HL-60/S4 (cell line): ENCODE results near the gene PLXNA2.

Source experiments
- in situ Hi-C: fragments of 300-500 bp; cut with MboI; formaldehyde crosslinking; loops from 2 replicates; pipeline ENCODE4 v1.14.3; 2022; ENCODE audit warnings: low sequenced_read_pairs

Gene PLXNA2

DNA sequence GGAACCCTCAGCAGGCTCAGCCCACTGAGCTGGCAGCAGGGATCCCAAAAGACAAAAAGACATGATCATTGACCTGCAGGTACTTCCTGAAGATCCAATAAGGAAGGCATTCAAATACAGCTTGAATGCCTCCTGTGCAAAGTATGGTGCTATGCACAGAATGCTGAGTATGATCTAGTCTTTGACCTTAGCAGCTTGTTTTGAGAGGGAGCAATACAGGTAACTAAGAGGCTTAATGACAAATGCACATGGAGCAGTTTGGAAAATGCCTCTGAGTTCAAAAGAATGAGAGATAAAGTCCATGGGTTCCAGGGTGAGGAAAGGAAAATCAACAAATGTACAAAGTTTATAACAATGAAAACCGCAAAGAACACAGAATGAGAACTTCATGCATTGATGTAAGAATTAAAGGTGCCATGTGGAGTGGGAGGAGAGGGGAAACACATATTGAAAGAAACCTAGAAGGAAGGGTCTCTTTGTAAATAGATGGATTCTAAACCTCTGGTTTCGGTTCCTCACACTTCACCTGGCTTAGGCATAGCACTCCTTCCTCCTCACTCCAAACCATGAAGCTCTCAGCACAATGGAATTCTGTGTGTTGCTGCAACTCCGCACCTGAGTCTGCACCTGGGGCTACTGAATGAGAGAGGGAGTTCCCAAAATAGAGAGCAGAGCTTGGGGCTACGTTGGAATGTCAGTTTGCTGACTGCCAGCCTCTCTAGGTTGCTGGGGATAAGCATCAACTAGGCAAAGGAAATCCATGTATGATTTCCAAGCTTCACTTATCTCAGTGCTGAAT is 77.6 kb downstream of the PLXNA2 start:
- in situ Hi-C loops = no loop called here

DNA sequence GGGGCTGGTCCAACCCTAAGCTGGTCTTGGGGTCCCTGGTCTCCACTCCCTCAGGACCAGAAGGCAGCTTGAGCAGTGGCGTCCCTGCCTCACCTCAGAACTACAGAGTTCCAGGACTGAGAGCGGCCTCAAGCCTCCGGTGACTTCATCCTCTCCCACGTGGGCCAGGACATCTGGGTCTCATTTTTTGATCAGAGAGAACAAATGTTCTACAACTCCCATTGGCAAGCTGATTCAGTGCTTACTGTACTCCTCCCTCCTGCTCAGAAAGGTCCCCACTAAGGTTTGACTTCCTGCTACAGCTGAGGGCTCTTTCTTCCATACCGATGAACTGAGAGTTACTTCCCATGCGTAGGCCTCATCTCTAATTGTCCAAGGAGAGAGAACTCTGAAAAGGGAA is 78.5 kb downstream of the PLXNA2 start:
- in situ Hi-C loops = no loop called here

DNA sequence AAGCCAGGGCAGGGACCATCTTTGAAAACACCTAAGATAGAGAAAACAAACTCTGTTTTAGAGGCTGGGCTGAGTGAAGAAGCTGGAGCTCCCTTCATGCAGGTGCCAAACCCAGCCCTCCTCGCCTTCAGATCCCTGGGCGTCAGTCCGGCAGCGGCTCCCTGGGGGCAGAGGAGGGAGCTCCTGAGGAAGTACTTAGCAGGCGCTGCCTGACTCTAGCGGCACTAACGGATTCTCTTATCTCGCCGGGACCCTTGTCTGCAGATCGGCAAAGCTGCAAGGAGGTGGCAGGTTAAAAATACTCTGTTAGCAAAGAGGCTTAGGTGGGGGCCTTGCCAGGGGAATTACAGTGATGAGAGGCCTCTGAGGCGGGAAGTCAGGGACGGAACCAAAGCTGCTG is 79.6 kb downstream of the PLXNA2 start:
- in situ Hi-C loops = no loop called here

DNA sequence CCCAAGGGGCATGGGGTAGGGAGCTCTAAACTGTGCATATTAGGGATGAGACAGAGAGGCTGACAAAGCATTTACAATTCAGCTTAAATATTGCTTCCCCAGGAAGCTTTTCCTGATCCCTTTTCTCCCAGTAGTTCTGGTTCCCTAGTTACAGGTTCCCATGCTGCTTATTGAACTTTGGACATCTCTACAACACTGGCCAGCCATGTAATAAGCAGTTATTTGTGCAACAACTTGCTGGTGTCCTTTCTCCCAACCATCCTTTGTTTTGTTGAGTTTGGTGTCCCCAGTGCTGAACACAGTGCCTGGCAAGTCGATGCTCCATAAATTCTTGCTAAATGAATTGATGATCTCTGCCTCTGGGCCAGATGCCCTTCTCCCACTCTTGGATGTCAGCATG is 80.6 kb downstream of the PLXNA2 start:
- in situ Hi-C loops = no loop called here

DNA sequence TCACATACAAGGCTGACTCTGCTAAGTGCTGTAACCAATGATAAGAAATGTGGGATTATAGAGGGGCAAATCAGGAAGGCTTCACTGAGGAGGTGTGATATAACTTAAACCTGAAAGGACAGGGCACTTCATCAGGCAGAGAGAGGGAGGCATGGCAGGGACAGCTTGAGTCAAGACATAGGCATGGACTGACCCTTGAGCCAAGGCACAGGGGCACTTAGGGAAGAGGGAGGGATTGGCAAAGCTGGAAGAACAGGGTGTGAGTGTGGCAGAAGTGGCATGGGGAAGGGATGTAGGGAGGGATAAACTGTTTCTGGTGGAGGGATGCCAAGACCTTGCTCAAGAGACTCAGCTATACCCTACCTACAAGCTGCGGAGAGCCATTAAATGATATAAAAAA is 81.3 kb downstream of the PLXNA2 start:
- in situ Hi-C loops = no loop called here

DNA sequence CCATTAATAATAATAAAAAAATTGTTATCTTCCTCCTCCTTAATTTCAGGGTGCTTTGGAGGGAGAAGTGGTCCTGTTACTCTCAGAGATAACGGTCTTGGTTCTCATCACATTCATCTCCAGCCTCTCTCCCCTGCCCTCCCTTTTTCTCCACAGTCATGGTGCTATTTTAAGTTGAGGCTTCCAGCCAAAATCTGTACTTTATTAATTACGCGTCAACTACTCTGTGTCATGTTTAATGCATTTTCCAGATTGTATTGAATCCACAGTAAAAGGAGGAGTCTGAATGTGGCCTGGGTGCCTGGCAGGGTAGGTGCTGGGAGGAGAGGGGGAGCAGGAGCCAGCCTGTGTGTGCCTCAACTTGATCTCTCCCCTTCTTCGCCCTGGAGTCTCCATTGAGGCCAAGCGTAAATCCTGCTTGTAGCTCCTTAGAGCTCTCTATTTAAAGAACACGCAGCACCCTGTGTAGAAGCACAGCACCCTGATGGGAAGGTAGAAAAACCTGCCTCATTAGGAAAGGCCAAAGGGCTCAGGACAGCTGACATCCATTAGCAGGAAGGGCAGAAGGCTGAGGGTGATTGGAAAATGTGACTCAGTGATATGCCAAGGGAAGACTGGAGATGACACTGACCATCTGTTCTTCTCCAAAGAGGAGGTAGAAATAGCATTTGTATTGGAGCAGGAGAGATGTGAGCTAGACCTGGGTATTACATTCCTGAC is 82.4 kb downstream of the PLXNA2 start:
- in situ Hi-C loops = no loop called here

DNA sequence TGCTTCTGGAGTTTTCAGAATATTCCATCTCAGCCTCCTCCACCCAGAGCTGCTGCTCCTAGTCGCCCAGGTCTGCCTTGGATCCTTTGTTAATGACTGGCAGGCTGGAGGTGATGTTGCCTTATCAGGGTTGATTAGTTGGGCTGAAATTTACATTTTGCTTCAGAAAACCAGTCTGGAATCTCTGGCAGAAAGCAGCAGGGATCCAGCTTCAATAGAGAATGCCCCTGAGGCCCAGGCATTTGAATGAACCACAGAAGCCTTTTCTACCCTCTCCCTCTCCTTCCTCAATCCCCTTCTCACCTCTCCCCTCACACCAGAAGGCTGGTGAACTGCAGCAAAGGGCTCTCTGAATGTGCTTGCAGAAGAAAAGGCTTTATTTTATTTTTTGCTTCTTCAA is 83.2 kb downstream of the PLXNA2 start:
- in situ Hi-C loops = no loop called here

DNA sequence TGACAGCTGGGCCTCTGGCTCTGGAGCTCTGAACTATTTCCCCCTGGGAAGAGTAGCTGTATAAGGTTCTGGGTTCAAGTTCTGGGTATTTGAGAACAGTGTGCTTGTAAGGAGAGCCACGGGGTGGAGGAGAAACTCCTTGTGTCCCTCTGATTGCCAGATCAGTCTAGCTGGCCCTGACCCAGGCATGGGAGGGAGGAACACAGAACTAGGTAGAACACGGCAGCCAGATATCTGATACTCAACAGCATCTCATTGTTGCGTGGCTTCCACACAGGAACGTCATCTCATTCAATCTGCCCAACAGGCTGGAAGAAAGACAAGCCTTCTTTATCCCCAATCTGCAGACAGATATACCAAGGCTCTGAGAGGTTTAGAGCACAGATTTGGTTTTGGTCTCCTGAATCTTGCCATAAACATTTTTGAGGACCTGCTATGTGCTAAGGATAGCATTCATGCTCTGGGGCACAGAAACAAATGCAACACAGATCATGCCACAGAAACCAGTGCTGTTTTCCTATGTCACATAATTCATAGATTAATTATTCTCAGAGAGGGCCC is 83.8 kb downstream of the PLXNA2 start:
- in situ Hi-C loops = no loop called here

DNA sequence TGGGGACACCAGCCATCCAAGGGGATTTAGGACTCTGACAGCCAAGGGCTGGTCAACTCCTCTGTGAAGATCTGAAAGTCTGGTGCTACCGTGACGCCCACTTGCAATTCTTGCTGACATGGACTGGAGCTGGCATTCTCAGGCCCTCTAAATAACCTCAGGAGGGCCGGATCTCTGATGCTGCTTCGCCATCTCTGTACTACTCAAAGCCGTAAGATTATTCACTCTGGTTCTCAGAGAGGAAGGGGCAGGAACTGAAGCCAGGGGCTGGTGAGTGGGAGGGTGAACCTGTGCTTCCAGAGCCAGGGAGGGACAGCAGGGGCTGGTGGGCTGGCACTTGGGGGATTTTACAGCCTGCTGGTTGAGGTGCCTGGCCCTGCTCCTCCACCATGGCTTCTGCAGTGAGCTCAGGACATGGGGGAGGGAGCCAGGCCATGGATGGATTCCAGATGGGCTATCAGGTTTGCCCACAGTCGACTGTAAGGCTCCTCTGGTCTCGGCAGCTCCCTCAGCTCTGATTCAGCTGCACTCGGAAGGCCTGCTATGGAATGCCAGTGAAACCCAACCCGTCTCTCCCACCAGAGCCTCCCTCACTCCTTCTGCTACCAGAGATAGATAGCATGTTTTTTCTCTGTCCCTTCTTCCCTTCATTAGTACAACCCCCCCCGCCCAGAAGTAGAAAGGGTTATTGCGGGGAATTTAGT is 84.5 kb downstream of the PLXNA2 start:
- in situ Hi-C loops = no loop called here

DNA sequence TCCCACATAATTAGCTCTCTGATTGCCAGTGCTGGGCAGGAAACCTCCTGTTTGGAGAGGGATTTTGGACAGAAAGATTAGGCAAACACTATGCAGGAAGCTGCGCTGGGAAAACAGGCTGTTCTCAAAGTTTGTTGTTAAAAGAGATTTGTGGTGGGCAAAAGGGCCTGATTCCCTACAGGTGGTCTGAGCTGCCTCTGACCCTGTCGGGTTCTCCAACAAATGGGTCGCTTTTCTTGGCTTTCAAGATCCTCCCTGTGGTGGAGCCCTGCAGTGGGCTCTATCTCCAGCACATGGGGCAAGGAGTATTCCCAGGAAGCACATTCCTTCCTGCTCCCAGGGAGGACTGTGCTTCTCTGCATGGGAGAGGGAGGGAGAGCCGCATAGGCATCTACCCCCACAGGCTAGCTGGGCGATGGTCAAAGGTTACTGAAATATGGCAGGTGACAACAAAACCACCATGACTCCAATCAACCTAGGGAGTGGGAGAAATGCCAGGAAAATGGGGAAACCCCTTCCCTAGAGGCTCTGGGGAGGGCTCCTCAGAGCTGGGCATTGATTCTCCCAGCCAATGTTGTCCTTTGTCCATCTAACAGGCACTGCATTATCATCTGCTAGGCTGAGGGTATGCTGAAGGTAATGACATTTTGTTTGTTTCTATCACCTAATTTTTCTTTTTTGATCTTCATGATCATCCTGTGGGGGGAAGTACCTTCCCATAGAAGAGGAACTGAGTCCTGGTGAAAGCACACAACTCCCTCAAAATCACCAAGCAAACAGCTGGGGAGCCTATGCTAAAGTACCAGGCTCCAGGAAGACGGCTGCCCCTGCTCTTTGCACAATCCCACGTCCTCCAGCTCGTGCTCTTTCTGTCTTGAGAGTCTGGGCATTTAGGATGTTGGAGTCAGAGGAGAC is 85.3 kb downstream of the PLXNA2 start:
- in situ Hi-C loops = no loop called here

DNA sequence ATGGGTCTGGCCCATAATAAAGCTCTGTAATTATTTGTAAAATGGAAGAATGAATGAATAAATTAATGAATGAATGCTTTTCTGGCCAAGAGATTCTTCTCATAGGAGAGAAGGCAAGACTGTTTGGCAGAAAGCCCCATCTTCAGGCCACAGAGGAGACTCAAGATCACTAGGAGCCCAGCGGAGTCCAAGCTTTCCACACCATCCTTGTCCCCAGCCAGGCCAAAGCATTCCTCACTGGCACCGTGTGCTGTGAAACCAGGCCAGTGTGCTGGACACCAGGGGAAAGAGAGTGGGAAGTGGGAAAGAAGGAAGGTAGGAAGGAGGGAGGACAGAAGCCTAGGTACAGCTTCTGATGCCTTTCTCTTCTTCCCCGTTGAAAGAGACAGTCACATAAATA is 86.4 kb downstream of the PLXNA2 start:
- in situ Hi-C loops = no loop called here

DNA sequence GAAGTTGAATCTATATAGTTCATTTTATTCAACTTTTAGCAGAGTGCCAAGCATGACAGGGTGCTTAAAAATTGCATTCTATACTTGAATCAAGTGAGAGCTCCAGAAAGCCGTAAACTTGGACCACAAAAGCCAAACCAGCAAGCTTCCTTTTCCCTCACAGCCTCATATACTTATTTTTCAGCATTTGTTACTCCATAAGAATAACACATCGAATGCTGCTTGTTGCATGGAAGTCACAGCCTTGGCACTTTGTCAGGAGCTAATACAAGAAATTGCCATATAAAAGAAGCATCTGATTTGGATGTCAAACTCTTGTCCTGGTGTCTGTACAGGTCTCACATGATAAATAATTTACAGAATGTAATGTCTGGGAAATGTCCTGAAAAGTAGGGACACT is 87.4 kb downstream of the PLXNA2 start:
- in situ Hi-C loops = no loop called here

DNA sequence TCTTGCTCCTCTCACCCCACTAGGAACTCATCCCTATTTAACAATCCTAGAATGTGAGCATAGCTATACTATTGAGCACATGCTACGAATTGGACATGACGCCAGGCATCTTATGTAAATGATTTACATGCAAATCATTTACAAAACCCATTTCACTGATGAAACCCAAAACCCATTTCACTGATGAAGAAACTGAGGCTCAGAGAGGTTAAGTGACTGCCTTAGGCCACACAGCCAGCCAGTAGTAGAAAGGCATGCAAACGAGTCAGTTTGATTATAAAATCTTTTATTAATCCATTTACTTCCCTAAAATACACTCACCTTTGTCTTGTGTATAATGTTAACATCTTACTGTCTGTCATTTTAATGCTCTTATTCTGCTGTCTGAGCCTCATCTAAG is 87.9 kb downstream of the PLXNA2 start:
- in situ Hi-C loops = no loop called here

DNA sequence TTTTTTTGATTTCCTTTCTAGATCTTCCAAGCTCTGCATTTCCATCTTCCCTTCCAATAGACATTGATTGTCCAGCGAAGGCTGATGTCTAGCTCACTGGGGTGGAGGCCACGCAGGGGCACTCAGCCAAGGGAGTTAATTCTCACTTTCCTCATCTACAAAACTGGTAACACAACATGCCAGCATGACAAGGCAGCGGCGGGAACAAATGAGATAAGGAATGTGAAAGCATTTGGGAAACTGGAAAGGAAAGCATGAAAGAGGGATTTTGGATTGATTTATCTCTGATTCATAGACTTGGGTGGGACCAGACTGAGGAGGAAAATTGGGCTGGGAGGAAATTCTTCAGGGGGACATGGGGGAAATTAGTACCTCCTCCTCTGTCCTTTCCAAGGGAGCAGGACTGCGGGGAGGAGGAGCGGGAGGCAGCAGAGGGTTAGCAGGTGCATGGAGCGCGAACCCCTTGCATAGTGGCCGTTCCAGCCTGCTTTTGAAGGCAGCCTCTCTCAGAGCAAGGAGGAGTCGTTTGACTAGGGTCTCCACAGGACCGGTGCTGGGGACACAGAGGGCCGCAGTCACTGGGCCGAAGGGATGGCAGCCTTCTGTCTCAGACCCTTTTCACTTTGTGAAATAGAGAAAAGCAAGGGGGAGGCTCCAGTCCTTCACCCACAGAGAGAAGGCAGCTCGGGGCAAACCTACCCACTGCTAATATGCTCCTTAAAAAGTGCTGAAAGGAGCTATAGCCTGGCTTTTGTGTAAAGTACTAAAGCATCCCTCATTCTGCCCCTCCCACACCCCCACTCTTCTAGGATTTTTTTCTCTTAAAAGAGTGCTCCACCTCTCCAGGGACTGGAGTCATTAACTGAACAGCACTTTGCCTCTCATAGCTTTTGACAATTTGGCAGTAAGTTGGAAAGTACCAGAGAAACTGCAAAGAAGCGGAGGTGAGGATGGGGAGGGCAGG is 89.2 kb downstream of the PLXNA2 start:
- in situ Hi-C loops = no loop called here

DNA sequence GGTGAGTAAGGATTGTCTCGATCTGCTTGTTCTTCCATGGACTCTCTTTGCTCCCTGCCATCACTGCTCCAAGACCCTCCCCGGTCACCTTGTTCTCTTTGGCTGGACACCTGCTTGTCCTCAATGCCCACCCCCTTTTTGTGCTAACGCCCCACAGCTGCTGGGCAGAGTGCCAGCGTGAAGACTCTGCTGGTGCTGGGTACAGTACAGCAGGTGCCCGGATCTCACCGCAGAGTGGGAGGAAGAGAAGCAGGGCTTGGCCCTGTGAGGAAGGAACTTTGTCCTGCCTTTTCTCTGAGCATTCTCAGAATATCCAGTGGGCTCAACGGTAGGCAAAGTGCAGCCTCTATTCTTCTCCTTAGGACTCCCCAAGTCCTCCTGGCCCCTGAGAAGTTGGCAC is 90.1 kb downstream of the PLXNA2 start:
- in situ Hi-C loops = no loop called here

DNA sequence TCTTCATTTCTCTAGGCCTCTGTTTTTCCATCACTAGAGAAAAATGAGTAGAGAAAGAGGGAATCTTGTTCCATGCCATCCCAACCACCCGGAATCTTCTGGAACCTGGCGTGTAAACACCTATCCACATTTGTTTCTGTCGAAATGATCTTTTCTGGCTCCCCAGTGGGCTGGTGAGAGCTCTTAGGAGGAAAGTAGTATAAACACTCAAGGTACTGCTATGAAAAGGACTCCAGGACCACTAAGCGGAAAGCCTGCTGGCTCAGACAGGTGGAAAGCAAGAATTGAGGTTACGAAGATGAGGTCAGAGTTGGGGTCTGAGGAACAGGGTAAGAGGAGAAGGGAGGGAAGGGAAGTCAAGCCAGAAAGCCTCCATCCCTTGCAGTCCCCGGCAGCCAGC is 90.8 kb downstream of the PLXNA2 start:
- in situ Hi-C loops = no loop called here

DNA sequence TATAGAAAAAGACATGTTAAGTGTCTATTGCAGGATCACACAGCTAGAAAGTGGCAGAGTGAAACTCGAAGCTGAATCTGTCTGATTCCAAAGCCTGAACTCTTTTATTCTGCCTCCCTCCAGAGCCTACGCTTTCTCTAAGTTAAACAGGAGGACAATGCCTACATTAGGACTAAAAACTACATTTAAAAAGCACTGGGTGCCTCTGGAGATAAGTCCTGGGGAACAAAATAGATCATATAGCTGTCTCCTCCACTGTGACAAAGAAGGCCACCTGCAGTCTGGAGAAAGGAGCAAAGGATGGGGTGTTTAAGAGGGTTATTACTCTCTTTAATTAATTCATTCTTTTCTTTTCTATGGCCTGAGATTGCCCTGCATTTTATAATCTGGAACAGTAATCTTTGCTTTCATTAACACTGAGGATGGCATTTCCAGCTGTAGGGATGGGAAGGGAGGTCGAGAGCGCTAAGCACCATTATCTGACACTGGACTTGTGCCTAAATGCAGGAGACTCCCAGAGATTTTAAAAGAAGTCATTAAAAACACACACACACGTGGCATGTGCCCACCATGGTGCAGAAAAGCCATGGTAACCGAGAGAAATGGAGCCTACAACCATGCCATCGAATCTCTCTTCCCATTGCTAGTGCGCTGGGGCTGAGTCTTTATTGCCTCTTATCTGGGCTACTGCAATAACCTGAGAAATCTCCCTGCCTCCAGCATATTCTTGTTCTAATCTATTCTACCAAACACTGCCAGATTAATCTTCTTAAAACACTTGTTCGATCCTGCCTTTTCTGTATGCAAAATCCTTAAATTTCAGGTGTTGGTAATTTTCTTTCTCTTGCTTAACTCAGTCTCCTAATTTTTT is 92.2 kb downstream of the PLXNA2 start:
- in situ Hi-C loops = no loop called here

DNA sequence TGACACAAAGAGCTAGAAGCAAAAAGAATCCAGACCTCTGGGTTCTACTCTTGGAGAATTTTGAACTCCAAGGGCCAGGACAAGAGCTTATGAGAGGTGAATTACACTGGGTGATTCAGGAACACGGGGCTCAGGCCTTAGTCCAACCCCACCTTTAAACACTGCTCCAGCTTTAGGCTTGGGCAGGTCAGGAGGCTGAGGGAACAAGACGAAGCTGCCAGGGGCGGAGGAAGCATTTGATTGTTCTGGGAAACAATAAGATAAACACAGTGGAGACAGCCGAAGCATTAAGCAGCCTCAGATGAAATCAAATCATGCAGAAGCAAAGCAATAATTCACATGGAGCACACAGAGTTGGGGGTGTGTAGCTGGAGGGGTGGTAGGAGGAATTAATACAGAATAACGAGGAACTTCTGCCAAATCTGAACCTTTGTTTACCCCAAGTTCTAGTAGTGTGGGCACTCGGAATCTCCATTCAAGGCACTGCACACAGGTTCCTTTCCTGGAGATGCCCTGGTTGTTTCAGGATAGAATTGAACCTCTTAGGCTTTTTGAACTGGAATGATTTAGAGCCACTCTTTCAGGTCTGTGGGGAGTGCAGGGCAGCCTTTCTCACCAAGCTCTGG is 93.2 kb downstream of the PLXNA2 start:
- in situ Hi-C loops = no loop called here
